ENCODE results near the gene GPR22. TPM values are rescaled to one million over a fixed set of nuclear protein-coding genes. Genes with fewer than 3 reads are reported as not detected.

Gene GPR22, protein sequence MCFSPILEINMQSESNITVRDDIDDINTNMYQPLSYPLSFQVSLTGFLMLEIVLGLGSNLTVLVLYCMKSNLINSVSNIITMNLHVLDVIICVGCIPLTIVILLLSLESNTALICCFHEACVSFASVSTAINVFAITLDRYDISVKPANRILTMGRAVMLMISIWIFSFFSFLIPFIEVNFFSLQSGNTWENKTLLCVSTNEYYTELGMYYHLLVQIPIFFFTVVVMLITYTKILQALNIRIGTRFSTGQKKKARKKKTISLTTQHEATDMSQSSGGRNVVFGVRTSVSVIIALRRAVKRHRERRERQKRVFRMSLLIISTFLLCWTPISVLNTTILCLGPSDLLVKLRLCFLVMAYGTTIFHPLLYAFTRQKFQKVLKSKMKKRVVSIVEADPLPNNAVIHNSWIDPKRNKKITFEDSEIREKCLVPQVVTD
- total RNA-seq = not detected

DNA sequence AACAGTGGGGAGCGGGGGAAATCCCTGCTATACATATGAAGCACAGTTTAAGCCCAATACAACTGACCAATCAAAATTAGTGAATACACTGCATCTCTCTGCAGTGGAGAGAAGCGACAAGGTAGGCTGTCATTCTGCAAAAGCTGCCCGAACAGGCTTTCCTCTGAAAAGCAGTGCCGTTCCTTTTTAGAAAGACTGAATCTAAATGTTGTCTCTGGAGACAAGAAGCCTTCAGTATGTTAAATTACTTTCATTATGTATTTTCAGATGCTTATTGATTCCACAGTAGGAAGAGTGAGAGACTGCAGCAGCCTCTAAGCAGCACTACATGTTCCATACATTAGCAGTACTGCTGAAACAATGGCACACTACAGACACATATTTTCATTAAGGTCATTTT lies at the start of gene GPR22:
TSS of gene GPR22 (plus strand) at position 129 of the 400 bp plus-strand sequence. CDS start 4,004 bp downstream, outside the sequence.
- no peak for DNase-seq

DNA sequence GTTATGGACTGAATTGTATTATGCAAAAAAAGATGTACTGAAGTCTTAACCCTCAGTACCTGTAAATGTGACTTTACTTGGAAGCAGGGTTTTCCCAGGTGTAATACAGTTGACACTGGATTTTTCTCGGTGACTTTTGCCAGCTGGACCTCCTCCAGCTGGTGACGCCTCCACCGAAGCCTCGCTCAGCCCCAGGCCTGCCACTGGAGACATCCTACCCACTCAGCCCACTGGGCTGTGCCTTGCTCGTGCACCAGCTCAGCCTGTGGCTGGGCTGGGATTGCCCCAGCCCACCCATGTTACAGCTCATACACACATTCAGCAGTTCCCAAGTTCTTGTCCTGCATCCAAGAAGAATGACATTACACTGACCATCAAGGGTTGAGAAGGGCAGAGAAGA lies 42.4 kb upstream of the GPR22 start:
- DNase-seq = no peak

DNA sequence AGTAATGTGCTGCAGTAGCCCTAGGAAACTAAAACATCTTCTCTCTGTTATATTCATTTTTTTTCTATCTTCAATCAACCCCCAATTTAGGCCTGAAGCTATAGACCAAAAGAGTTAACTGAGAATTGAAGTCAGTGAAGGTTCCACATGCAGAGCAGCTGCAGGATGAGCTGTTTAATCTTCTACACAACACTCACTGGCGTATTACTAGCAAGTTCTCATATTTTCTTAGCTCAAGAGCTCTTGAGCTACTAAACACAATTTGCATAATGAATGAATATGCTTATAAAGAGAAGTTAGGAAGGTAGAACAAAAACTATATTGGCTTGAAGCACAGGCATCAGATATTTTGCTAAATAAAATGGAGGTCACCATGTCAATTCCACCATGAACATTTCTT lies 41.2 kb upstream of the GPR22 start:
- no peak for DNase-seq

DNA sequence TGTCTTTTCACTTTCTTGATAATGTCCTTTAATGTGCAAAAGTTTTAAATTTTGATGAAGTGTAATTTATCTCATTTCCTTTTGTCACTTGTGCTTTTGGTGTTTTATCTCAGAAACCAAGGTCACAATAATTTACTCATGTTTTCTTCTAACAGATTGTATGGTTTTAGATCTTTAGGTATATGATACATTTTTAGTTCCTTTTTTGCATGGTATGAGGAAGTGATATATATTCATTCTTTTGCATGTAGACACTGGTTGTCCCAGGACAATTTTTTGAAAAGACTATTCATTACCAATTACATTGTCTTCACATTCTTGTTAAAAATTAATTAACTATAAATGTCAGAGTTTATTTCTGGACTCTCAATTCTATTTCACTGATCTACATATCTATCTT lies 39.8 kb upstream of the GPR22 start:
- DNase-seq = no peak

DNA sequence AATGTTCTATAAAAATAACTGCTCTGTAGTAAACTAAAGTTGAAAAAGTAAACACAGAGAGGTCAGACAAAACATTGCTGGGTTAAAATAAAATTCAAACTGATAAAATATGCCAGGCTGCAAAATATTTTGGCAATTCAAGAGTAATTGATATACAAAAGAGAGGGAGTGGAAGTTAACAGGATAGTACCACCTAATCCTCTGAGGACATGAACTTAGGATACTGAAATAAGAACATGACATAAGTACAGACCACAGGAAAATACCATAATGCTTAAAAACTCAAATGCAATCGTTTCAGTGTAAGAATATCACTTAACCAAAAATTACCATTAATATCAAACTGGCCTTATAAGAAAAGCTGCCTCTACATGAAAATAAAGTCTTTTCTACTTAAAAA lies 37.6 kb upstream of the GPR22 start:
- DNase-seq = no peak

DNA sequence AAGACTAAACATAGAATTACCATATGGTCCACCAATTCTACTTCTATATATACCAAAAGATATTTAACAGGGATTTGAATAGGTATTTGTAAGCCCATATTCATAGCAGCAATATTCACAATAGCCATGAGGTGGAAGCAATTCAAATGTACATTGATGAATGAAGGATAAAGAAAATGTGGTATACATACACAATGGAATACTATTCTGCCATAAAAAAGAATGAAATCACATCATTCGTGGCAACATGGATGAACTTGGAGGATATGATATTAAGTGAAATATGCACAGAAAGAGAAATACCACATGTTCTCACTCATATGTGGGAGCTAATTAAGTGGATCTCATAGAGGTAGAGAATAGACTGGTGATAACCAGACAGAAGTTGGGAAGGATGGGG lies 34.1 kb upstream of the GPR22 start:
- no peak for DNase-seq

DNA sequence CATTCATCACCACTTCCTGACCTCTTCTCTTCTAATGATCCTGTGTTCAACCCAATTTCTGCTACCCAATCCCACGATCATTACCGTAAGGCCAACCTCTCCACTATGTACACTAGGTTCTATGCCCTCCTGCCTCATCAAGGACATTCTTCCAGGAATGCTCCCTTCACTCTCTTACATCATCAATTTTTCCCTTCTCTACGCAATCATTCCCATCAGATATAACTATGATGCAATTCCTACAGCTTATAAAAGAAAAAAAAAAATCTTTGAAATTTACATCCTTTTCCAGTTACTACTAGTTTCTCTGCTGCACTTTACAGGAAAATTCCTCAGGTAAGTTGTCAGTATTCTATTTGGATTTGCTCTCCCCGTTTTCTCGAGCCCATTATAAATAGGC lies 30.8 kb upstream of the GPR22 start:
- no peak for DNase-seq

DNA sequence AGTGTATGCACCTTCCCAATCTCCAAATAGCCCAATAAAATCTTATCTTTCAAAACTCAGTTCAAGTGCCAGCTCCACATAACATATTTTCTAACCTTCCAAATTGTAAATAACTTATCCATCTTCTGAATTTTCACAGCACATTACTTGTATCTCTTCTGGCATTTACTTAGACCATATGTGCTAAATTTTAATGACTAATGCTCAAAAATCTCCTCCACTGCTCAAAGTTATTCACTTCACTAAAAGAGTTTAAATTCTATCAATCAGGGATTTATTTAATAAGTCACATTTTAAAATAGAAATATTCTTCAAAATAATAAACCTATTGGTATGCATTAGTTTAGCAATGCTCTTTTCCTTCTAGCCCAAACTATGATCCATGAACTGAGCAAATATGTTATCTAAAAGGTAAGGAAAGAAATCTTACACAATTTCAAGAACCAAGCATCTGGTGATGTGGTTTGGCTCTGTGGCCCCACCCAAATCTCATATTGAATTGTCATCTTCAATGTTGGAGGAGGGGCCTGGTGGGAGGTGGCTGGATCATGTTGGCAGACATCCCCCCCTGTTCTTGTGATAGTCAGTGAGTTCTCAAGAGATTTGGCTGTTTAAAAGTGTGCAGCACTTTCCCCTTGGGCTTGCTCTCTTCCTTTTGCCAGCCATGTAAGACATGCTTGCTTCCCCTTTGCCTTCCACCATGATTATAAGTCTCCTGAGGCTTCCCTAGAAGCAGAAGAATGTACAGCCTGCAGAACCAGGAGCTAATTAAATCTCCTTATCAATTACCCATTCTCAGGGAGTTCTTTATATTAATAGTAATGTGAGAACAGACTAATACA lies 28.1 kb upstream of the GPR22 start:
- no peak for DNase-seq

DNA sequence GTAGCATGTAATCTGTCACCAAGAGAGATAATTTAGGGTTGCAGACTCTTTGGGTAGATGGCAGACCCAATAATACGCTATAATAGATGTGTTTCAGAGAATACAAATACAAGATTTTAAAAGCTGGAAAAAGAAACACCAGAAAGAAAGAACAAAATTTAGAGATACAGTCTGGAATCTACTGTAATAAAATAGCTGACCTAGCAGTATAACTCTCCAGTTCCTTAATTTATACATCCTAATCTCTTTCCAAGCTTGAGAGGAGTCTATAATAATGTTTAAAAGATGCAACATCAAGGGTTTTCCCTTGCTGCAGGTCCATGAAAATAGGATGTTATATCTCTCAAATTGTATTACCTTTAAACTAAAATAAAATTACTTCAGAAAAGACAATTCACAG lies 27.2 kb upstream of the GPR22 start:
- DNase-seq = no peak

DNA sequence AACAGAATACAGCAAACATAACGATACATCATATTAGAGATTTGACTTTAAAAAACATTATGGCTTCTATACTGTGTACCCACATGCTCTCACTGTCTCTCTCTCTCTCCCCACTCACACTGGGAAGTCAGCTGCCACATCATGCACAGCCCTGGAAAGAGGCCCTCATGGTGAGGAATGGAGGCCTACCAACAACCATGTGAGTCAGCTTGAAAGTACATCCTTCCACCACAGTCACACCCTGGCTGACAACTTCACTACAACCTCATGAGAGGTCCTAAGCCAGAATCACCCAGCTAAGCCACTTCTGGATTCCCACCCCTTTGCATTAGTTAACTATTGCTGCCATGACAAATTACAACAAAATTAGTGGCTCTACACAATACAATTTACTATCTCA lies 23.3 kb upstream of the GPR22 start:
- DNase-seq = no peak

DNA sequence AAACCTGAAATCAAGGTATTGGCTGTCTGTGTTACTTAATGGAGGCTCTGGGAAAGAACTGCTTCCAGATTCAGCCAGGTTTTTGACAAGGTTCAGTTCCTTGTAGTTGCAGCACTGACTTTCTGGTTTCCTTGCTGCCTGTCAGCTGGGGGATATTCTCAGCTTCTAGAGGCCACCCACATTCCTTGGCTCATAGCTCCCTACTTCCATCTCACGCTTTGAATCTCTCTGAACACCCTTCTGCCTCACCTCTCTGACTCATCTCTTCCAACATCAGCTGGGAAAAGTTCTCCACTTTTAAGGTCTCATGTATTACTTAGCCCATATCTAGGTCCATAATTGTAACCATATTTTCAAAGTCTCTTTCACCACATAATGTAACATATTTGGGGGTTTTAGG lies 22.9 kb upstream of the GPR22 start:
- no peak for DNase-seq

DNA sequence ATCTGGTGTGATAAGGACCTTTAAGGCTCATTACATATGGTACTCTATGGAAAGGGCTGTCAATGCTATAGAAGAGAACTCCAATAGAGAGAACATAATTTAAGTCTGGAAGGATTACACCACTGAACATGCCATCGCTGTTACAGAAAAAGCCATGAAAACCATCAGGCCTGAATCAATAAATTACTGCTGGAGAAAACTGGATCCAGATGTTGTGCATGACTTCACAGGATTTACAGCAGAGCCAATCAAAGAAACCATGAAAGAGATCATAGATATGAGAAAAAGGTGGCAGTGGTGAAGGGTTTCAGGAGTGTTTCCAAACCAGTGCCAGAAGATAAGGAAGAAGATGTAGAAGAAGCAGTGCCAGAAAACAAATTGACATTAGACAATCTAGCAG lies 18.9 kb upstream of the GPR22 start:
- DNase-seq = no peak

DNA sequence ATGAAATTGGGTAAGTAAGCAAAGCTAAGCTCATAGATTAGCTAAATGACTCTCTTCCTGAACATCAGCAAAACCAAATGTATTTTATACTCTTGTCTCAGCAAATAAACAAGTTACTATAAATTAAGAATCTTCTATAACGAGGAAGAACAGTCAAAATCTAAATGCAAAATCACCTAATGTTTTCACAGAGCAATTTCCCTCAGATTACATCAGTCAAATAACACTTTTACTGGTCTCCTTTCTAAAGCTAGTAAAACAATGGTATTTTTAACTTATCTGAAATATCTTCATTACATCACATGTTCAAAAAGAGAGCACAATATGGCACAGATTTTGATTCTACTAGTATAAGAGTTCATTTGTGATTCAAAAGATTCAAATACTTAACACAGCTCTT lies 16.5 kb upstream of the GPR22 start:
- DNase-seq = no peak

DNA sequence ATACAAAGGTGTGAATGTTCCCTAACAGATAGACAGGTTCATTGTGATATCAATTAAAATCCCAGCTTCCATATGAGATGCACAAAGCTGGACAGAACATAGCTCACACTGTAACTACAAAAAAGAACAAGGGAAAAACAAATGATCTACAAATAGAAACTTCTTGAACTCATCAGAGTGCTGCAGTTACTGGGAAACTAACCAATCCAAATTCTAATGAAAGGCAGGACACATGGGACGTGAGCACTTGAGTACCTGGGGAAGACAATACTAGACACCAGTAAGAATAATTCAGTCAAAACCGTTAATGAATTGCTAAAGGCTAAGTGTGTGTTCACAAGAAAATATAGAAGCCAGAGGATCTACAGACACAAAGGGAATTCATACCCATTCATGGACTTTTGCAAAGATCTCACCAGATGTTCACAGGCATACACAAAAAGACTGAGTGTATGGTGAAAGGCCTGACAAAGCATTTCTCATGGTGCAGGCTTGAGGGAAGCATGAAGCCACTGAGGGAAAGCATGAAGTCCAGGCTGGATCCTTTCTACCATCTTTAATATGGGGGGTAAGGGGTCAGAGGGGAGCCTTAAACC lies 7.8 kb upstream of the GPR22 start:
- DNase-seq = no peak

DNA sequence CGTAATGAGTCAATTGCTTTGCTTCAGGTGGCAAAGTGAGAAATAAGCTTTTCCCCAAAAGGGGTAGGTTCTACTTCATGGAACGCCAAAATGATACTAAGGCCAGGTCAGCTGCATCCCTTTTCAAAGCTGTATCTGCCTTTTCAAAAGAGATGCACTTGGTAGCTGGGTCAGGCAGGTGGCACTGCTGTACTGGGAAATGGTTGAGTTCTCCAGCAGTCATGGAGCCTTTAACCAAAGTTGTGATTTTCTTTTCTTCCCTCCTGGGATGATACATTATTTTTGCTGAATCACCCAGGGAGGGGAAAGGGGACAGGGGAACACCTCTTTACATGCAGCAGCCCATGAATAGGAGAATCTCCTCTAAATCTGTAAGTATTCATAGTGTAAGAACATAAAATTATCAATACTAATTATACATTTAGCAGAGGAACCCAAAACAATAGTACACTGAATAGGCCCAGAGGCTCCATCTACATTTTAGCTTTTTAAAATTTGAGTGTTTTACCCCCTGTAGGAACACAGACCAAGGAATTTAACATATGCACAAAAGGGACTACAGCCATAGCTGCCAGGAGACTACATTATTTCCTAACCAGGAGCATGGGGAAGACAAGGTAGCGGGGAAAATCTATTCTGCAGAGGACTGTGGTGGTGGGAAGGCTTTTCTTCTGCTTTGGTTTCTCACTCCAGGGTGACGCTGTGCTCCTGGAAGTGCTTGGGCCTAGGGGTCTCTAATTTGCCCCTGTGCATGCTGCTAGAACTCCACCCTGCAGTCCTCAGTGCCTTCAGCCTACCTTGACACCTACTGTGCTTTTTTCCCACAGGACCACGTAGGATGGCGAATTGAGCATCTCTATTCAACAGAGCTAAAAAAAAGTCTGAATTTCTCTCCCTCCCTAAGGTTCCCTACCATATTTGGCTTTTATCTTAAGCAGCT lies 6.4 kb upstream of the GPR22 start:
- DNase-seq = peak; percentile 71

DNA sequence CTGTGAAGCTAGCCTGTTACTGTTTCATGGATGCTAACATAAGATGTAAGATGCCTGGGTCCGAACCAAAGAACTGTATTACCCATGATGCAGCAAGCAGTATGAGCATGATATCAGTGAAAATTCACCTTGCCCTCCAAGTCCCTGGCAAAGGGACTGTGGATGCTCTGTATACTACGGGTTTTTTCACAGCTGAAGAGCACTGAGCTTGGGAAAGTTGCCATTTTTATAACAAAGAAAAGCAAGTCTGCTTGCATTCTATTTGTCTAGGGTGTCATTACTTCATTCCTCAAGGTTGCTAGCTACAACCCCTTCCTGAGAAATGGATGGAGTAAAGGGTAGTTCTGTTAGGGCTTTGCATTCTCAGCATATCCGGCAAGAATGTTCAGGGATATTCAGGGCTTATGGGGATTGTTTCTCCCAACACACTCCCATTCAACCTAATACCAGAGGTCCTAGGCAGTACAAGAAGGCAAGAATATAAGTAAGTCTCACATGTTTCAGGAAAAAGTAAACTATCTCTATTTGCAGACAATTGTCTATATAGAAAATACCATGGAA lies 5.1 kb upstream of the GPR22 start:
- no peak for DNase-seq

DNA sequence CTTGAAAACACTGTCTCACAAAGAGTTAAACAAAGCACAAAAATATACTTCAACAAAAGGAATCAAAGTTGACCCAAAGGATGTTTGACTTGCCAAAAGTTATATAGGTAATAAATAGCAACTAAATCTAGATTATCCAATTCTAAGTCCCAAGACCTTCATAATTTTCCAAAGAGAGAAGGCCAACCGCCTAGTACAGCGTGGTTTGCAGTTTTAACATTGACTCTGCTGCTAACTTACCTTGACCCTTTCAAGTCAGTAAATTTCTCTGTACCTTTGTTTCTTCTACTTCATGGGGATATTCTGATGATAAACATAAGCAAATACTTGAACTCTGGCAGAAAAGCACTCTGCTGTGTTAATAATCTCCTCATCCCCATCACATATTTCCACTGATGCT lies 1.9 kb upstream of the GPR22 start:
- DNase-seq = no peak

DNA sequence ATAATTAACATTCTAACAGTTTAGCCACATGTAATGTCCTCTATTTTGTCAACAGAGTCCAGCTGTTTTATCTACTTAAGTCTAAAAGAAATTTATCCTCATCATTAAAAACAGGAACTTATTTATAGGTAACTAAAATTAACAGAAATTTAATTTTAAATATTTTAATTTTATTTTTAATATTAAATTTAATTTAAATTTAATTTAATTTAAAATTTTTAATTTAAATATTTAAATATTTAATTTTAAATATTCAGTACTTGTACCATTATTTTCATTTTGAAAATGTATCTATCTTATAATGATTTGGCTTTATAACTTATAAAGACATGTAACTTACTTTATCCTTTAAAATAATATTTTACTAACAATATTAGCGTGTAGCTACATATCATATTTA lies 1.0 kb upstream of the GPR22 start:
- DNase-seq = no peak

DNA sequence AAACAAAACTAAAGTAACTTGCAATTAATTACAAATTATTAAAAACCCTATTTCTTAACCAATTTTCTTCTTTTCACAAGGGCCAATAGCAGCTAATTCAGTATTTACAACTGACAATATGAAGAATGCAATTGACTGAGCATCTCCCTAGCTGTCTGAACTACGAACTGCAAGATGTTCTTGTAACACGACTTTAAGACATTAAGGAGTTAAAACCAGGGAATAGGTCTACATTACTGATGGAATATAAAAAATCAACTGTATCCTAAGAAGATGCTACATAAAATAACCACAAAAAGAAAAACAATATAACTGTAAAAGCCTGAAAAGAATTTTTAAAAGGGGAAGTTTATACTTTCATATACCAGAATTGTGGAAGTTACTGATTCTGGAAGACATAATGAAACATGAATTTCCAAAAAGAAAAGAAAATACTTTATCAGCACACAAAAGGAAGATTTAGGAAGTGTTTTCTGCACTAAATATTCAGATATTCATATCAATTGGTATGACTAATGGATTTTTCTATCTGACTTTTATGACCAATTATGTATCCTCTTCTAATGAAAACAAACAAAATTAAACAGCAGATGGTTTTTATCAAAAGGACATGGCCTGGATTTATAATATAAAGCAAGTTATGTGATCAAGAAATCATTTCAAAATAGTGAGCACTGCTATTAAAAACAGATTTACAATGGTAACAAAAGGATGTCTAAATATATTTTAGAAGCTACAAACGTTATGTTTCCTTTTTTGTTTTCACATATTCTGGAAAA lies 1.6 kb downstream of the GPR22 start:
- DNase-seq = peak; percentile 15

DNA sequence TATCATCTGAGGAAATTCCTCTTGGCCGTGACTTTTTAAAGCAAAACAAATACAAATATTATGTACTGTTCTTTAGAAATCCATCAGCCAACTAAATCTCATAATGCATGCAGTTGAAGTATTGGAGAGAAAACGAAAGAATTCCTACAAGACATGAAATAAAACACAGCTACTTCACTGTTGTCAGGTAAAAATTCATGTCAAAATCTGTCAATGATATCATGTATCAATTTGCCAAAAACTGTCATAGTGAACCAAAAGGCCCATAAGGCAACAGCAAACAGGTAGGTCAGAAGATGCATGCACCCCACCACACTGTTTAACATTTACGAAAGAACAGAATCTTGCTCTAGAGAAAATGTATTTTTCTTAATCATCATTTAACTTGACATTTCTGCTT lies 2.3 kb downstream of the GPR22 start:
- DNase-seq = no peak

DNA sequence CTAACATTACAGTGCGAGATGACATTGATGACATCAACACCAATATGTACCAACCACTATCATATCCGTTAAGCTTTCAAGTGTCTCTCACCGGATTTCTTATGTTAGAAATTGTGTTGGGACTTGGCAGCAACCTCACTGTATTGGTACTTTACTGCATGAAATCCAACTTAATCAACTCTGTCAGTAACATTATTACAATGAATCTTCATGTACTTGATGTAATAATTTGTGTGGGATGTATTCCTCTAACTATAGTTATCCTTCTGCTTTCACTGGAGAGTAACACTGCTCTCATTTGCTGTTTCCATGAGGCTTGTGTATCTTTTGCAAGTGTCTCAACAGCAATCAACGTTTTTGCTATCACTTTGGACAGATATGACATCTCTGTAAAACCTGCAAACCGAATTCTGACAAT lies 4.3 kb downstream of the GPR22 start:
- DNase-seq = no peak
